Left ventricle myocardium inferior (tissue), 1 donor: ENCODE measurements around the gene CMIP. TPM values are rescaled to one million over a fixed set of nuclear protein-coding genes. Genes with fewer than 3 reads are reported as not detected.

Experiments used
- DNase-seq: peaks from one replicate; pipeline ENCODE4 v3.0.0-alpha.2; 2020
- H3K27ac ChIP-seq: fragments of 200-600 bp; replicated peaks from 2 replicates; pipeline ENCODE4 v1.8.0; 2021
- H3K27me3 ChIP-seq: fragments of 200-600 bp; 2 replicates; pipeline ENCODE4 v1.8.0; 2021; ENCODE audit warnings: low read depth
- H3K36me3 ChIP-seq: fragments of 200-600 bp; 2 replicates; pipeline ENCODE4 v1.8.0; 2021
- H3K4me1 ChIP-seq: fragments of 200-600 bp; 2 replicates; pipeline ENCODE4 v1.8.0; 2021
- H3K4me3 ChIP-seq: fragments of 200-600 bp; 2 replicates; pipeline ENCODE4 v1.8.0; 2021; ENCODE audit warnings: mild to moderate bottlenecking, moderate library complexity
- H3K9me3 ChIP-seq: fragments of 200-600 bp; replicated peaks from 2 replicates; pipeline ENCODE4 v1.8.0; 2021
- intact Hi-C: fragments of 100-400 bp; cut with micrococcal nuclease; formaldehyde crosslinking; loops from one replicate; pipeline ENCODE4 v1.11.0; 2022
- total RNA-seq: library from RNA; stranded (reverse); fragmentation: NEBNext Ultra II Directional; extraction: Animal tissue kit (Norgen Biotek cat#: 25700); gene quantifications from one replicate; pipeline ENCODE4 v1.2.1, GENCODE V29; 2021
- TF ChIP-seq, protein P1 (sequence below): fragments of 200-600 bp; IDR thresholded peaks from 2 replicates; pipeline ENCODE4 v1.8.0; 2021; ENCODE audit warnings: antibody characterized with exemption, mild to moderate bottlenecking, borderline replicate concordance
- donor health status: DM: no; HTN: yes; CAD: no; lungs with severe emphysema.

Gene CMIP
- total RNA-seq, 1 donor from 2014 or later = 11.2 TPM

DNA sequence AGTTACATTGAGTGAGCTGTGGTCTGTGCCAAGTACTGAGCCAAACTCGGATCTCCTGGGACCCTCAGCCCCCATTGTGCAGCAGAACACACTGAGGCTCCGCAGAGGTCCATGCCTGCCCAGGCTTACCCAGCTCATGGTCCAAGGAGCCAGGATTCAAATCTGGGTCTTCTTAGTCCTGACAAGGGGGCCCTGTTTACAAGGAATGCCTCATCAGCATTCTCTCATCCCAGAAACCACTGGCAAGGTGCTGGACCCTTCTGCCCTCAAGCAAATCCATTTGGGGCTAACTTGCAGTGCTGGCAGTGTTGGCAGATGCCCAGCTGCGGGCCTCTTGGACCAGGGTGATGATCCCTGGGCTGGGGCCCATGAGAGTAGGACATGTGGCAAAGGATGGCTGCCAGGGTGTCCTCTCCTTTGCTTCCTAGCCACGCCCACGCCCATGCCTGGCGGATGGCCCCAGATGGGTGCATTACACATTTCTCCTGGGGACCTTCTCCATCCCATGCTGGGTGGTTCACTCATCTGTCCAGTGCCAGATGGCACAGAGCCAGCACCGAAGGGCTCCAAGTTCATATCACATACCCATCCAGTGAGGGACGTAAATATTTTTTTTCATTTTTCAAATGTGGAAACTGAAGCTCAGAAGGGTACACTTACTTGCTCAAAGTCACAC is 117.7 kb downstream of the CMIP start:
- TF ChIP-seq, protein P1, sequence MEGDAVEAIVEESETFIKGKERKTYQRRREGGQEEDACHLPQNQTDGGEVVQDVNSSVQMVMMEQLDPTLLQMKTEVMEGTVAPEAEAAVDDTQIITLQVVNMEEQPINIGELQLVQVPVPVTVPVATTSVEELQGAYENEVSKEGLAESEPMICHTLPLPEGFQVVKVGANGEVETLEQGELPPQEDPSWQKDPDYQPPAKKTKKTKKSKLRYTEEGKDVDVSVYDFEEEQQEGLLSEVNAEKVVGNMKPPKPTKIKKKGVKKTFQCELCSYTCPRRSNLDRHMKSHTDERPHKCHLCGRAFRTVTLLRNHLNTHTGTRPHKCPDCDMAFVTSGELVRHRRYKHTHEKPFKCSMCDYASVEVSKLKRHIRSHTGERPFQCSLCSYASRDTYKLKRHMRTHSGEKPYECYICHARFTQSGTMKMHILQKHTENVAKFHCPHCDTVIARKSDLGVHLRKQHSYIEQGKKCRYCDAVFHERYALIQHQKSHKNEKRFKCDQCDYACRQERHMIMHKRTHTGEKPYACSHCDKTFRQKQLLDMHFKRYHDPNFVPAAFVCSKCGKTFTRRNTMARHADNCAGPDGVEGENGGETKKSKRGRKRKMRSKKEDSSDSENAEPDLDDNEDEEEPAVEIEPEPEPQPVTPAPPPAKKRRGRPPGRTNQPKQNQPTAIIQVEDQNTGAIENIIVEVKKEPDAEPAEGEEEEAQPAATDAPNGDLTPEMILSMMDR = no peak
- Histone ChIP-seq H3K27me3 (no peaks in the 10 kb centered on the region), H3K9me3 (no peaks in the 10 kb centered on the region), H3K4me3 (no peak overlapping the region), H3K4me1 (peaks cover 4% of the 10 kb centered on the region), H3K36me3 (no peaks in the 10 kb centered on the region), H3K27ac (no peak overlapping the region)
- no peak for DNase-seq
- intact Hi-C loops = no loop called here

DNA sequence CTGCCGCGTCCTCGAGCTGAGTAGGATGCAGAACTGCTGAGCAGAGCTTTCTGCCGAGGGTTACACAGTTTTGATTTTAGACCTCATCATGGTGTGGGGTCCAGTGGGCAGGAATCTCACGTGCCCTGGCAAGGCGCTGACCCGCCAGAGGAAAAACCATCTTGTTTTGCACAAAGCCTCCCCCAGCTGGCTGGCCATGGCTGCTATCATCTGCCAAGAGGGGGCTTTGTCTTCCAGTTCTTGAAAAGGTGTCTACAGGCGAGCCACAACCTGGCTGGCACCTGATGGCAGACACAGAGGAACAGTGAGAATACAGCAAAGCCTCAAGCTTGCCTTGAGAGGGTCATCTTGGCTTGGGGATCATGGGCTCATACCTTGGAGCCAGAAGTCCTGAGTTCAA is 118.3 kb downstream of the CMIP start:
- H3K4me1 ChIP-seq = peaks cover 4% of the 10 kb centered on the region
- no peak overlapping the region for H3K27ac ChIP-seq
- H3K9me3 ChIP-seq = no peaks in the 10 kb centered on the region
- no peaks in the 10 kb centered on the region for H3K27me3 ChIP-seq
- TF ChIP-seq, protein P1 = no peak
- H3K4me3 ChIP-seq = no peak overlapping the region
- intact Hi-C loops = no loop called here
- no peaks in the 10 kb centered on the region for H3K36me3 ChIP-seq
- no peak for DNase-seq

DNA sequence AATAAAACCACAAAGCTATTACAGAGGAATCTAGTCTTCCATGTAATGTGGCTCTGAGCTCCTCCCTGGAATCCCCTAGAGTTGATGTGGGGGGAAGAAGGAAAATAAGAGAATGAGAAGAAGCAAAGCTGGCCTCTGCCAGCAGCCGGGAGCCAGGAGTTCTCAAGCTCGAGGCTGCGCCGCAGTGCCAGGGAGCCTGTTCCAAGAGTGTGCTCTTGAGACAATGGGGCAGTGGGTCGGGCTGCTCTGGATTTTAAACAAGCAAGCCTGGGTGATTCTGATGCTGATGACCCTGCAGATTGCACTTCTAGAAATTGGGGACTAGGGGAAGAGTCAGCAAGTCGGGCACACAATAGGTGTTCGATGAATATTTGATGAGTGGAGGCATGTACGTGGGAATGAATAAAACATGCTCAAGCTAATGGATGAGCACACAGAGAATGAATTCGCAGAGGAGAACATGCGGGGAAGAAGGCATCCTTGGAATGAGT is 119.9 kb downstream of the CMIP start:
- peaks cover 10% of the 10 kb centered on the region for H3K4me1 ChIP-seq

GRCh38 chr16:81565321-81566028 is 120.9 kb downstream of the CMIP start:
- Histone ChIP-seq H3K27me3 (no peaks in the 10 kb centered on the region), H3K4me3 (no peak overlapping the region), H3K27ac (no peak overlapping the region), H3K4me1 (peaks cover 12% of the 10 kb centered on the region), H3K36me3 (no peaks in the 10 kb centered on the region), H3K9me3 (no peaks in the 10 kb centered on the region)
- no peak for DNase-seq
- TF ChIP-seq, protein P1 = no peak
- intact Hi-C loops = no loop called here

More for the DNA sequence above, 119.9 kb downstream of the CMIP start:
- Histone ChIP-seq H3K27ac (no peak overlapping the region), H3K4me3 (no peak overlapping the region), H3K27me3 (no peaks in the 10 kb centered on the region), H3K36me3 (no peaks in the 10 kb centered on the region), H3K9me3 (no peaks in the 10 kb centered on the region)
- no peak for DNase-seq
- TF ChIP-seq, protein P1 = no peak
- intact Hi-C loops = no loop called here

DNA sequence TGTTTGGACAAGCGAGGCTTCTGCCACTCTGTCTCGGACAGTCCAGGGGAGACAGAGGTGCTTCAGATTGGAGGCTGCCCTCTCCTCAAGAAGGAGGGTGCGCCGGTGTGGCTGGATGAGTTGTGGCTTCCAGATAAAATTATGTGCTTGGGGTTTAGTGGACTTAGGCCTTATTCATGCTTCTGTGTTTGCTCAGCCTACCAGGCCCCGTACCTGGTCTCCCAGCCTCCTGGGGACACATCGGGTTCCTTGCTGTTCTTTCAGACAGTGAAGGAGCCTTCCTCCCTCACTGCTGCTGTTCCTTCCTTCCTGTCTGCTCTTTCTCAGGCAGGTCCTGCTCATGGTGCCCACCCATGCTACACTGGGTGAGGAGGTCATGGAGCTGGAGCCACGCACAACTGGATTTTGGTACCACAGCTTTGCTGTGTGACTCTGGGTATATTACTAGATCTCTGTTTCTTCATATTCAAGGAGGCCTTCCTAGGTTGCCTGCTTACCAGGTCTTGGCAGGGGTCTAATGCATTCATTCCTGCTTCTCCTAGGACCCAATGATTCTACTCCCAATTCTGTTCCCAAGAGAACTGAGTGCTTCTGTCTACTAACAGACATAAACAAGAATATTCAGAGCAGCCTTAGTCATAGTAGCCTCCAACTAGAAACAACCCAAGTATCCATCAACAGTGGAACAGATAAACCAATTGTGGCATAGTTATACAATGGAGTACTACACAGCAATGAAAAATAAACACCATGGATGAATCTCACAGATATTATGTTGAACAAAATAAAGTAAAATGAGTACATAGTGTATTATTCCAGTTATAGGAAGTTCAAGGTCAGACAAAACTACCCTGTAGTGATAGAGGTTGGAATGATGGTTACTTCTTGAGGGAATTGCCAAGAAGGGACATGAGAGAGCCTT is 121.7 kb downstream of the CMIP start:
- Histone ChIP-seq H3K27ac (no peak overlapping the region), H3K27me3 (no peaks in the 10 kb centered on the region), H3K36me3 (no peaks in the 10 kb centered on the region), H3K4me1 (peaks cover 13% of the 10 kb centered on the region), H3K4me3 (no peak overlapping the region), H3K9me3 (no peaks in the 10 kb centered on the region)
- intact Hi-C loops = no loop called here
- TF ChIP-seq, protein P1 = no peak
- DNase-seq = no peak
